Brain microvascular endothelial cell (primary cell): Measurements from ENCODE around the gene FYB1.

Experiments used
- DNase-seq: peaks from one replicate; pipeline ENCODE4 v3.0.0-alpha.2; 2020
- H3K27ac ChIP-seq: fragments of 250-450 bp; sonication (Bioruptor Pico); 2 replicates; pipeline ENCODE4 v1.5.1; 2020; ENCODE audit warnings: mild to moderate bottlenecking, moderate library complexity
- H3K27me3 ChIP-seq: fragments of 250-450 bp; sonication (Bioruptor Pico); replicated peaks from 2 replicates; pipeline ENCODE4 v1.5.1; 2020; ENCODE audit warnings: mild to moderate bottlenecking
- H3K36me3 ChIP-seq: fragments of 250-450 bp; sonication (Bioruptor Pico); replicated peaks from 2 replicates; pipeline ENCODE4 v1.5.1; 2020; ENCODE audit warnings: mild to moderate bottlenecking
- H3K4me3 ChIP-seq: 2 replicates; pipeline ENCODE4 v1.5.1; 2011; ENCODE audit warnings: low read depth, mild to moderate bottlenecking, control low read depth, low read length, moderate library complexity
- CTCF ChIP-seq: IDR thresholded peaks from 2 replicates; pipeline ENCODE4 v1.5.1; 2011; ENCODE audit warnings: low read depth, mild to moderate bottlenecking, moderate library complexity, low read length, control low read depth, inconsistent platforms; ENCODE audit errors: missing control alignments
- in situ Hi-C: cut with HindIII; loops from 2 replicates; pipeline ENCODE4 v1.10.0; 2017; ENCODE audit warnings: low sequenced_read_pairs, low pct_ligation_motif_present

FYB1 gene

GRCh38 chr5:39063037-39063436, 156.3 kb downstream of the FYB1 start:
- peaks cover 8% of the 10 kb centered on the region for H3K36me3 ChIP-seq
- no peak for DNase-seq
- H3K4me3 ChIP-seq: no peak overlapping the region
- TF ChIP-seq CTCF: no peak
- H3K27ac ChIP-seq: no peak overlapping the region
- in situ Hi-C loops: no loop called here
- no peaks in the 10 kb centered on the region for H3K27me3 ChIP-seq

- no peak for DNase-seq
- no peak overlapping the region for H3K27ac ChIP-seq
- H3K27me3 ChIP-seq: no peaks in the 10 kb centered on the region
- peaks cover 8% of the 10 kb centered on the region for H3K36me3 ChIP-seq
- in situ Hi-C loops: no loop called here
- no peak for TF ChIP-seq CTCF
- H3K4me3 ChIP-seq: no peak overlapping the region
Measured at GRCh38 chr5:39062530-39062929, 156.8 kb downstream of the FYB1 start.

- DNase-seq: no peak
- Histone ChIP-seq H3K27me3 (no peaks in the 10 kb centered on the region), H3K27ac (no peak overlapping the region), H3K4me3 (no peak overlapping the region), H3K36me3 (peaks cover 8% of the 10 kb centered on the region)
- in situ Hi-C loops: no loop called here
- TF ChIP-seq CTCF: no peak
Measured at GRCh38 chr5:39062104-39062503, 157.3 kb downstream of the FYB1 start.

- no peak overlapping the region for H3K27ac ChIP-seq
- in situ Hi-C loops: no loop called here
- no peaks in the 10 kb centered on the region for H3K36me3 ChIP-seq
- no peak overlapping the region for H3K4me3 ChIP-seq
- DNase-seq: no peak
- TF ChIP-seq CTCF: no peak
- H3K27me3 ChIP-seq: no peaks in the 10 kb centered on the region
Measured at GRCh38 chr5:39059064-39059463, 160.3 kb downstream of the FYB1 start.

- Histone ChIP-seq H3K36me3 (no peaks in the 10 kb centered on the region), H3K27me3 (no peaks in the 10 kb centered on the region), H3K4me3 (no peak overlapping the region), H3K27ac (no peak overlapping the region)
- DNase-seq: no peak
- no peak for TF ChIP-seq CTCF
- in situ Hi-C loops: no loop called here
Measured at GRCh38 chr5:39058178-39058921, 161.0 kb downstream of the FYB1 start.

- DNase-seq: no peak
- TF ChIP-seq CTCF: no peak
- H3K27ac ChIP-seq: no peak overlapping the region
- H3K27me3 ChIP-seq: no peaks in the 10 kb centered on the region
- H3K4me3 ChIP-seq: no peak overlapping the region
- in situ Hi-C loops: no loop called here
- H3K36me3 ChIP-seq: no peaks in the 10 kb centered on the region
Measured at GRCh38 chr5:39057734-39058133, 161.6 kb downstream of the FYB1 start.
